ENCODE data around the gene ITPKB. TPM values are rescaled to one million over a fixed set of nuclear protein-coding genes. Genes with fewer than 3 reads are reported as not detected.
"Not testable (repeated sequence)": the region's sequence is repeated elsewhere in the genome, so short reads cannot be mapped to it uniquely, and the experiment has no call there.

The ITPKB gene
- polyA plus RNA-seq, 1 experiment, result 2.8 TPM

GRCh38 chr1:226725897-226726267 is 13.2 kb downstream of the ITPKB start:
- ChIA-PET CTCF (interaction anchor here (0.6 kb wide), 1 partner anchor 94 kb away, joined by 3 read pairs; no protein-coding TSS in a partner anchor), POLR2A (no interaction called here)
- H3K27ac ChIP-seq (ENCODE audit: low read depth, low read length), result no peak overlapping the region
- no peak for DNase-seq (ENCODE audit: low read depth, low spot score)
- H3K27me3 ChIP-seq (ENCODE audit: control insufficient read depth, insufficient read depth, low read length), result no peaks in the 10 kb centered on the region
- H3K4me3 ChIP-seq (ENCODE audit: low read depth, low read length), result no peak overlapping the region
- TF ChIP-seq CTCF (IDR thresholded peaks at IDR 0.05; ENCODE audit: low read depth, low read length), result no peak
- H3K9me3 ChIP-seq (ENCODE audit: control insufficient read depth, insufficient read depth, low read length), result no peaks in the 10 kb centered on the region

- H3K27ac ChIP-seq (ENCODE audit: low read depth, low read length), result peak overlapping the region; percentile 11
- no peak overlapping the region for H3K4me3 ChIP-seq (ENCODE audit: low read depth, low read length)
- H3K9me3 ChIP-seq (ENCODE audit: control insufficient read depth, insufficient read depth, low read length), result no peaks in the 10 kb centered on the region
- no peaks in the 10 kb centered on the region for H3K27me3 ChIP-seq (ENCODE audit: control insufficient read depth, insufficient read depth, low read length)
- ChIA-PET POLR2A (no interaction called here), CTCF (interaction anchor here (0.6 to 1.3 kb wide), 2 partner anchors 12 to 48 kb away, joined by 3 to 6 read pairs; no protein-coding TSS in a partner anchor)
- no peak for TF ChIP-seq CTCF (IDR thresholded peaks at IDR 0.05; ENCODE audit: low read depth, low read length)
- DNase-seq (ENCODE audit: low read depth, low spot score), result no peak
These were observed 15.2 kb downstream of the ITPKB start for GRCh38 chr1:226723657-226724532.

GRCh38 chr1:226722901-226723656 is 16.0 kb downstream of the ITPKB start:
- no peak overlapping the region for H3K4me3 ChIP-seq (ENCODE audit: low read depth, low read length)
- ChIA-PET CTCF (interaction anchor here (1.3 kb wide), 1 partner anchor 11 kb away, joined by 6 read pairs; no protein-coding TSS in a partner anchor), POLR2A (no interaction called here)
- H3K9me3 ChIP-seq (ENCODE audit: control insufficient read depth, insufficient read depth, low read length), result no peaks in the 10 kb centered on the region
- H3K27me3 ChIP-seq (ENCODE audit: control insufficient read depth, insufficient read depth, low read length), result no peaks in the 10 kb centered on the region
- no peak for TF ChIP-seq CTCF (IDR thresholded peaks at IDR 0.05; ENCODE audit: low read depth, low read length)
- no peak for DNase-seq (ENCODE audit: low read depth, low spot score)
- H3K27ac ChIP-seq (ENCODE audit: low read depth, low read length), result peak overlapping the region; percentile 11

GRCh38 chr1:226722240-226722900 is 16.7 kb downstream of the ITPKB start:
- no peak overlapping the region for H3K27ac ChIP-seq (ENCODE audit: low read depth, low read length)
- TF ChIP-seq CTCF (IDR thresholded peaks at IDR 0.05; ENCODE audit: low read depth, low read length), result no peak
- no peaks in the 10 kb centered on the region for H3K9me3 ChIP-seq (ENCODE audit: control insufficient read depth, insufficient read depth, low read length)
- no peak overlapping the region for H3K4me3 ChIP-seq (ENCODE audit: low read depth, low read length)
- ChIA-PET CTCF (no interaction called here), POLR2A (no interaction called here)
- no peaks in the 10 kb centered on the region for H3K27me3 ChIP-seq (ENCODE audit: control insufficient read depth, insufficient read depth, low read length)
- DNase-seq (ENCODE audit: low read depth, low spot score), result no peak

- POLR2A ChIA-PET; H3K27me3 ChIP-seq (ENCODE audit: control insufficient read depth, insufficient read depth, low read length); DNase-seq (ENCODE audit: low read depth, low spot score); H3K27ac ChIP-seq (ENCODE audit: low read depth, low read length); CTCF ChIA-PET; H3K4me3 ChIP-seq (ENCODE audit: low read depth, low read length); H3K9me3 ChIP-seq (ENCODE audit: control insufficient read depth, insufficient read depth, low read length): not testable (repeated sequence)
These were observed 18.5 kb downstream of the ITPKB start for GRCh38 chr1:226720574-226720973.
